H9 (cell line): ENCODE results near the gene UQCRC1. TPM values are rescaled to one million over a fixed set of nuclear protein-coding genes. Genes with fewer than 3 reads are reported as not detected.

Experiments
- DNase-seq: peaks from one replicate; pipeline ENCODE4 v3.0.0-alpha.2; 2017
- H2AFZ ChIP-seq: one replicate; pipeline ENCODE4 v1.6.1; 2013; ENCODE audit warnings: mild to moderate bottlenecking, low read length, control low read depth, moderate library complexity
- H2AK5ac ChIP-seq: 2 replicates; pipeline ENCODE4 v1.6.1; 2013; ENCODE audit warnings: low read length, control low read depth, mixed read lengths; ENCODE audit not compliant: insufficient read length
- H2BK120ac ChIP-seq: one replicate; pipeline ENCODE4 v1.6.1; 2013; ENCODE audit warnings: low read depth, mild to moderate bottlenecking, low read length, control low read depth, inconsistent platforms; ENCODE audit not compliant: poor library complexity, severe bottlenecking
- H2BK12ac ChIP-seq: 2 replicates; pipeline ENCODE4 v1.6.1; 2013; ENCODE audit warnings: low read length, control low read depth, mixed read lengths, low read depth; ENCODE audit not compliant: insufficient read length
- H2BK15ac ChIP-seq: 2 replicates; pipeline ENCODE4 v1.6.1; 2013; ENCODE audit warnings: low read depth, low read length, control low read depth
- H2BK20ac ChIP-seq: one replicate; pipeline ENCODE4 v1.6.1; 2013; ENCODE audit warnings: low read depth, mild to moderate bottlenecking, low read length, control low read depth, inconsistent platforms; ENCODE audit not compliant: poor library complexity, severe bottlenecking
- H2BK5ac ChIP-seq: 2 replicates; pipeline ENCODE4 v1.6.1; 2013; ENCODE audit warnings: low read length, control low read depth, mixed read lengths; ENCODE audit not compliant: insufficient read length
- H3K14ac ChIP-seq: 2 replicates; pipeline ENCODE4 v1.6.1; 2013; ENCODE audit warnings: low read length, control low read depth; ENCODE audit not compliant: insufficient read depth
- H3K18ac ChIP-seq: 2 replicates; pipeline ENCODE4 v1.6.1; 2013; ENCODE audit warnings: low read depth, mild to moderate bottlenecking, mixed read lengths, low read length, control low read depth; ENCODE audit not compliant: insufficient read length
- H3K23ac ChIP-seq: 2 replicates; pipeline ENCODE4 v1.6.1; 2013; ENCODE audit warnings: low read length, control low read depth, mixed read lengths, low read depth; ENCODE audit not compliant: insufficient read length
- H3K23me2 ChIP-seq: 2 replicates; pipeline ENCODE4 v1.6.1; 2013; ENCODE audit warnings: low read depth, mild to moderate bottlenecking, mixed read lengths, low read length, control low read depth; ENCODE audit not compliant: insufficient read length, poor library complexity, severe bottlenecking
- H3K27ac ChIP-seq: 2 replicates; pipeline ENCODE4 v1.5.1; 2013; ENCODE audit warnings: low read length, control low read depth, mixed read lengths, low read depth; ENCODE audit not compliant: insufficient read length
- H3K27me3 ChIP-seq: 2 replicates; pipeline ENCODE4 v1.6.1; 2013; ENCODE audit warnings: low read length, control low read depth, inconsistent platforms; ENCODE audit not compliant: insufficient read depth
- H3K4ac ChIP-seq: 2 replicates; pipeline ENCODE4 v1.6.1; 2013; ENCODE audit warnings: low read depth, mild to moderate bottlenecking, control low read depth, inconsistent platforms, low read length, moderate library complexity
- H3K4me1 ChIP-seq: 2 replicates; pipeline ENCODE4 v1.6.1; 2013; ENCODE audit warnings: low read length, control low read depth, inconsistent platforms; ENCODE audit not compliant: insufficient read depth
- H3K4me2 ChIP-seq: 2 replicates; pipeline ENCODE4 v1.6.1; 2013; ENCODE audit warnings: low read length, control low read depth, mixed read lengths; ENCODE audit not compliant: insufficient read length, insufficient read depth
- H3K56ac ChIP-seq: 2 replicates; pipeline ENCODE4 v1.6.1; 2013; ENCODE audit warnings: low read depth, mild to moderate bottlenecking, mixed read lengths, low read length, control low read depth; ENCODE audit not compliant: insufficient read length
- H3K79me1 ChIP-seq: 2 replicates; pipeline ENCODE4 v1.6.1; 2013; ENCODE audit warnings: low read depth, mild to moderate bottlenecking, moderate library complexity, low read length, control low read depth, inconsistent platforms; ENCODE audit not compliant: insufficient read depth, poor library complexity, severe bottlenecking
- H3K79me2 ChIP-seq: 2 replicates; pipeline ENCODE4 v1.6.1; 2013; ENCODE audit warnings: low read length, control low read depth, inconsistent platforms; ENCODE audit not compliant: insufficient read depth
- H3K9ac ChIP-seq: 2 replicates; pipeline ENCODE4 v1.6.1; 2013; ENCODE audit warnings: low read length, control low read depth, mixed read lengths; ENCODE audit not compliant: insufficient read length; ENCODE audit errors: extremely low read depth
- H3K9me3 ChIP-seq: one replicate; pipeline ENCODE4 v1.6.1; 2013; ENCODE audit warnings: low read depth, low read length, inconsistent platforms; ENCODE audit not compliant: control insufficient read depth
- H3T11ph ChIP-seq: one replicate; pipeline ENCODE4 v1.6.1; 2013; ENCODE audit warnings: mild to moderate bottlenecking, low read length, control low read depth, inconsistent platforms
- H4K20me1 ChIP-seq: one replicate; pipeline ENCODE4 v1.6.1; 2013; ENCODE audit not compliant: control insufficient read depth, insufficient read length, insufficient read depth
- H4K5ac ChIP-seq: 2 replicates; pipeline ENCODE4 v1.6.1; 2013; ENCODE audit warnings: low read depth, mild to moderate bottlenecking, mixed read lengths, low read length, control low read depth; ENCODE audit not compliant: insufficient read length
- H4K8ac ChIP-seq: replicated peaks from 2 replicates; pipeline ENCODE4 v1.6.1; 2013; ENCODE audit warnings: low read length, control low read depth, mixed read lengths, low read depth; ENCODE audit not compliant: insufficient read length
- H4K91ac ChIP-seq: 2 replicates; pipeline ENCODE4 v1.6.1; 2013; ENCODE audit warnings: low read depth, mild to moderate bottlenecking, moderate library complexity, mixed read lengths, low read length, control low read depth; ENCODE audit not compliant: insufficient read length
- H3K27ac Mint-ChIP-seq, 3 experiments: 2 replicates in 2 of 3; 3 replicates in 1 of 3; pipeline ENCODE4 v1.8.0; 2020 to 2021; ENCODE audit warnings: mixed read lengths in 3 of 3, mild to moderate bottlenecking in 1 of 3, moderate library complexity in 1 of 3
- H3K27me3 Mint-ChIP-seq: 2 replicates; pipeline ENCODE4 v1.8.0; 2021; ENCODE audit warnings: low read depth, mild to moderate bottlenecking, moderate library complexity, mixed read lengths
- H3K36me3 Mint-ChIP-seq, 3 experiments: 2 replicates in 2 of 3; 3 replicates in 1 of 3; pipeline ENCODE4 v1.8.0; 2020 to 2021; ENCODE audit warnings: low read depth in 3 of 3, mixed read lengths in 3 of 3; ENCODE audit not compliant: insufficient read depth in 1 of 3
- H3K4me1 Mint-ChIP-seq, 2 experiments: 2 replicates each; pipeline ENCODE4 v1.8.0; 2020; ENCODE audit warnings: mixed read lengths in 2 of 2
- H3K4me3 Mint-ChIP-seq, 2 experiments: 2 replicates in 1 of 2; 3 replicates in 1 of 2; pipeline ENCODE4 v1.8.0; 2020 to 2021; ENCODE audit warnings: mild to moderate bottlenecking in 2 of 2, mixed read lengths in 2 of 2, moderate library complexity in 1 of 2
- H3K9me3 Mint-ChIP-seq, 2 experiments: 2 replicates in 1 of 2; 3 replicates in 1 of 2; pipeline ENCODE4 v1.8.0; 2020; ENCODE audit warnings: mild to moderate bottlenecking in 2 of 2, mixed read lengths in 2 of 2, moderate library complexity in 1 of 2
- WGBS: extraction: QIAGEN DNeasy Blood & Tissue Kit; methylation state at CpG from one replicate; pipeline ENCODE4 v1.1.7; 2013; ENCODE audit warnings: missing lambda C conversion rate, low lambda C conversion rate, mixed read lengths; ENCODE audit not compliant: insufficient read length; ENCODE audit errors: extremely low coverage; 5-methylcytosine and 5-hydroxymethylcytosine counted together
- total RNA-seq: library from RNA; stranded (reverse); gene quantifications from 2 replicates; pipeline ENCODE4 v1.2.1, GENCODE V29; 2021
- TF ChIP-seq, protein P1 (sequence below): fragments of 200-600 bp; sonication (generic); conservative IDR thresholded peaks from 3 replicates; pipeline ENCODE4 v1.8.0; 2021; ENCODE audit warnings: antibody characterized with exemption, mild to moderate bottlenecking

UQCRC1 gene
- total RNA-seq, 1 experiment from 2014 or later = 285 TPM

DNA sequence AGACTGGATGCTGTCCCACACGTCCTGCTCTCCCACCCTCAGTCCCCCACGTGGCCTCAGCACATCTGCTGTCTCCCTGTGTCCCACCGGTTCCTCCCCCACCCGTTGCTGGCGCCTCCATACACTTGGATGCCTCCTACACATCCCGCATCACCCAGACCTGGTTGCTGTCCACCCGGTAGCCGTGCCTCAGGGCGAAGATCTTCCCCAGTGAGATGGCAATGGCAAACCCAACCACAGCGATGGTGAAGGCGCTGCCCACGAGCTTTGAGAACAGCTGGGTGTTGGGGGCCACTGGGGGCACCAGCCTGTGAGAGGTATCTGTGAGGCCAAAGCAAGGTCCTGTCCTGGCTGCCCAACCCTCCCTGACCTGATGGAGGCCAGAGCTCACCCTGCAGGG is 21.4 kb upstream of the UQCRC1 start:
- no peaks in the 10 kb centered on the region for H3K79me2 ChIP-seq
- no peak overlapping the region for H3K23ac ChIP-seq
- TF ChIP-seq, protein P1, sequence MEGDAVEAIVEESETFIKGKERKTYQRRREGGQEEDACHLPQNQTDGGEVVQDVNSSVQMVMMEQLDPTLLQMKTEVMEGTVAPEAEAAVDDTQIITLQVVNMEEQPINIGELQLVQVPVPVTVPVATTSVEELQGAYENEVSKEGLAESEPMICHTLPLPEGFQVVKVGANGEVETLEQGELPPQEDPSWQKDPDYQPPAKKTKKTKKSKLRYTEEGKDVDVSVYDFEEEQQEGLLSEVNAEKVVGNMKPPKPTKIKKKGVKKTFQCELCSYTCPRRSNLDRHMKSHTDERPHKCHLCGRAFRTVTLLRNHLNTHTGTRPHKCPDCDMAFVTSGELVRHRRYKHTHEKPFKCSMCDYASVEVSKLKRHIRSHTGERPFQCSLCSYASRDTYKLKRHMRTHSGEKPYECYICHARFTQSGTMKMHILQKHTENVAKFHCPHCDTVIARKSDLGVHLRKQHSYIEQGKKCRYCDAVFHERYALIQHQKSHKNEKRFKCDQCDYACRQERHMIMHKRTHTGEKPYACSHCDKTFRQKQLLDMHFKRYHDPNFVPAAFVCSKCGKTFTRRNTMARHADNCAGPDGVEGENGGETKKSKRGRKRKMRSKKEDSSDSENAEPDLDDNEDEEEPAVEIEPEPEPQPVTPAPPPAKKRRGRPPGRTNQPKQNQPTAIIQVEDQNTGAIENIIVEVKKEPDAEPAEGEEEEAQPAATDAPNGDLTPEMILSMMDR = no peak
- H3K4me3 Mint-ChIP-seq = no peak overlapping the region
- no peak overlapping the region for H3K18ac ChIP-seq
- H2AK5ac ChIP-seq = no peak overlapping the region
- no CpG with 5 or more reads among the region's 12 CpGs for WGBS
- H4K8ac ChIP-seq = no peak overlapping the region
- no peak overlapping the region for H2BK15ac ChIP-seq
- H3K79me1 ChIP-seq = no peaks in the 10 kb centered on the region
- no peak overlapping the region for H2AFZ ChIP-seq
- peaks cover 1% of the 10 kb centered on the region; the same call in 1 of the 2 replicates for H3K27me3 Mint-ChIP-seq
- H3K4me1 ChIP-seq = no peaks in the 10 kb centered on the region; the same call in 1 of the 2 replicates
- no peak overlapping the region for H3K4ac ChIP-seq
- H3K27ac ChIP-seq = no peak overlapping the region
- H3K4me1 Mint-ChIP-seq = peaks cover 6 to 8% of the 10 kb centered on the region in 2 experiments
- no peak overlapping the region; the same call in 1 of the 2 replicates for H3K14ac ChIP-seq
- DNase-seq = no peak
- no peak overlapping the region for H4K5ac ChIP-seq
- H3K56ac ChIP-seq = no peak overlapping the region
- no peak overlapping the region for H2BK5ac ChIP-seq
- no peaks in the 10 kb centered on the region for H3K9me3 ChIP-seq
- no peak overlapping the region for H4K91ac ChIP-seq
- H2BK20ac ChIP-seq = no peak overlapping the region
- H3K4me2 ChIP-seq = no peak overlapping the region
- peaks cover 45 to 73% (median 72%) of the 10 kb centered on the region in 3 experiments for H3K36me3 Mint-ChIP-seq
- H4K20me1 ChIP-seq = no peaks in the 10 kb centered on the region
- no peak overlapping the region for H2BK12ac ChIP-seq
- H2BK120ac ChIP-seq = no peak overlapping the region
- H3K27ac Mint-ChIP-seq = no peak overlapping the region
- H3K9me3 Mint-ChIP-seq = no peaks in the 10 kb centered on the region
- H3K27me3 ChIP-seq = no peaks in the 10 kb centered on the region
- no peak overlapping the region for H3K9ac ChIP-seq
- no peak overlapping the region for H3T11ph ChIP-seq
- peaks cover 6% of the 10 kb centered on the region for H3K23me2 ChIP-seq
